Activated T-helper 1 cell treated with anti-CD3 and anti-CD28 coated beads, Interleukin-12 subunit alpha, Interleukin-12 subunit beta, Interleukin-2, Interleukin-4 antibody, amounts not matched to agents 30 ng/mL and 10 ng/mL and 1 ng/mL, durations not matched to agents 14 hours and 24 hours and 36 hours (primary cell): ENCODE data around the gene PPY. TPM values are rescaled to one million over a fixed set of nuclear protein-coding genes. Genes with fewer than 3 reads are reported as not detected.
"Not testable (repeated sequence)": the region's sequence is repeated elsewhere in the genome, so short reads cannot be mapped to it uniquely, and the experiment has no call there.

Experiments
- DNase-seq: peaks from one replicate; pipeline ENCODE4 v3.0.0; 2021; ENCODE audit warnings: low spot score
- H3K27ac Mint-ChIP-seq: one replicate; pipeline ENCODE4 v1.8.0; 2021; ENCODE audit warnings: mild to moderate bottlenecking, mixed read lengths
- H3K27me3 Mint-ChIP-seq: one replicate; pipeline ENCODE4 v1.8.0; 2022; ENCODE audit warnings: mild to moderate bottlenecking, moderate library complexity, mixed read lengths; ENCODE audit not compliant: insufficient read depth
- H3K36me3 Mint-ChIP-seq: one replicate; pipeline ENCODE4 v1.8.0; 2021; ENCODE audit warnings: low read depth, mixed read lengths
- H3K4me1 Mint-ChIP-seq: one replicate; pipeline ENCODE4 v1.8.0; 2021; ENCODE audit warnings: low read depth, mixed read lengths
- H3K4me3 Mint-ChIP-seq: one replicate; pipeline ENCODE4 v1.8.0; 2021; ENCODE audit warnings: mild to moderate bottlenecking, moderate library complexity, mixed read lengths
- H3K9me3 Mint-ChIP-seq: one replicate; pipeline ENCODE4 v1.8.0; 2021; ENCODE audit warnings: mixed read lengths
- intact Hi-C: fragments of 100-400 bp; cut with micrococcal nuclease; formaldehyde crosslinking; loops from one replicate; pipeline ENCODE4 v1.15.1; 2024
- total RNA-seq: library from RNA; stranded (reverse); gene quantifications from 2 replicates; pipeline ENCODE4 v1.2.3, GENCODE V29; 2022

The PPY gene
- total RNA-seq, 1 donor from 2014 or later, result not detected

DNA sequence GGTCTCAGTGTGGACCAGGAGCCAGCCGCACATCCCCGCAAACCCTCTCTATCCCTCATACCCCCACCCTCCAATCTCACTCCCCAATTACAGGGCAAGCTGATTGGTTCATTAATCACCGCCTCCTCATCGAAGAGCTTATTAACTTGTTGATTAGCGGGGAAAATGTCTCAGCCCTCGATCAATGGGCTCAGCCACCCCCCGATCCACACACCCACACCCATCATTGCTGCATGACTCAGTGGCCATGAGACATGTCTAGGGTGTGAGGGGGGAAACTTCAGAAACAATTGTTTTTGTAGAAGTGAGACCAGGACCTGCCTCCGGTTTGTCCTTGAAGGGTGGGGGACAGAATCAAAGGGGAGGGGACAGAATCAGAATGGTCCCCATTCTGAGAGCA, 13.9 kb upstream of the PPY start:
- Mint-ChIP-seq H3K27me3 (peaks cover 27% of the 10 kb centered on the region), H3K4me3 (no peak overlapping the region), H3K9me3 (no peaks in the 10 kb centered on the region), H3K4me1 (no peaks in the 10 kb centered on the region), H3K27ac (no peak overlapping the region), H3K36me3 (no peaks in the 10 kb centered on the region)
- DNase-seq, result no peak
- intact Hi-C loops, result no loop called here

- no peak within 1 kb of the TSS for H3K27ac Mint-ChIP-seq
- no peaks in the 10 kb centered on the region for H3K36me3 Mint-ChIP-seq
- no peak within 1 kb of the TSS for H3K4me3 Mint-ChIP-seq
- intact Hi-C loops, result no loop called here
- no peak for DNase-seq
- no peaks in the 10 kb centered on the region for H3K9me3 Mint-ChIP-seq
- H3K4me1 Mint-ChIP-seq, result no peaks in the 10 kb centered on the region
- H3K27me3 Mint-ChIP-seq, result peaks cover 32% of the 10 kb centered on the region
Measured at GRCh38 chr17:43953746-43954145, 11.5 kb upstream of the PPY start, which contains the start of gene PYY. Gene PYY, minus strand, starts transcription at chr17:43953940. Its CDS starts 457 bp downstream, at chr17:43953483.

GRCh38 chr17:43952724-43953666, 10.7 kb upstream of the PPY start:
- Mint-ChIP-seq H3K27ac (no peak overlapping the region), H3K36me3 (no peaks in the 10 kb centered on the region), H3K4me3 (no peak overlapping the region), H3K4me1 (no peaks in the 10 kb centered on the region), H3K27me3 (peaks cover 32% of the 10 kb centered on the region), H3K9me3 (no peaks in the 10 kb centered on the region)
- no peak for DNase-seq
- intact Hi-C loops, result no loop called here

DNA sequence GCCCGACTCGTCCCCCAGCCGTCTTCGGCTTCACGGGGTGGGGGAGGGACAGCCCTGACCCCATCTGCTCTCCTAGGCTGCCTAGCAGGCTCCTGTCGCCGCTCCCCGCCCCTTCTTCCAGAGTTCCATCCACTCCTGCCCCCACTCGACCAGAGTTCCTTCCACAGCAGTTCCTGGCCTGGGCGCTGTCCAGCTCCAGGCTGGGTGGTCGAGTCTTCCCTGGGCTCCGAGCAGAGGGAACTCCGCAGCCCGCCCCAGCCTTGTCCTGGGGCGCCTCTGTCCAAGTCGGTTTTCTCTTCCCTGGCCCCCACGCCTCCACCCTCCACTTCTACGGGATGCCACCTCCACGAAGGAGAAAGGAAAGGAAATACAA, 10.1 kb upstream of the PPY start:
- Mint-ChIP-seq H3K36me3 (no peaks in the 10 kb centered on the region), H3K4me1 (no peaks in the 10 kb centered on the region), H3K27ac (no peak overlapping the region), H3K9me3 (no peaks in the 10 kb centered on the region), H3K27me3 (peaks cover 36% of the 10 kb centered on the region), H3K4me3 (no peak overlapping the region)
- intact Hi-C loops, result no loop called here
- DNase-seq, result no peak

- Mint-ChIP-seq H3K27ac (no peak overlapping the region), H3K27me3 (peaks cover 36% of the 10 kb centered on the region), H3K36me3 (no peaks in the 10 kb centered on the region), H3K4me3 (no peak overlapping the region), H3K9me3 (no peaks in the 10 kb centered on the region), H3K4me1 (no peaks in the 10 kb centered on the region)
- no peak for DNase-seq
- intact Hi-C loops, result no loop called here
Measured at GRCh38 chr17:43951750-43952149, 9.5 kb upstream of the PPY start.

DNA sequence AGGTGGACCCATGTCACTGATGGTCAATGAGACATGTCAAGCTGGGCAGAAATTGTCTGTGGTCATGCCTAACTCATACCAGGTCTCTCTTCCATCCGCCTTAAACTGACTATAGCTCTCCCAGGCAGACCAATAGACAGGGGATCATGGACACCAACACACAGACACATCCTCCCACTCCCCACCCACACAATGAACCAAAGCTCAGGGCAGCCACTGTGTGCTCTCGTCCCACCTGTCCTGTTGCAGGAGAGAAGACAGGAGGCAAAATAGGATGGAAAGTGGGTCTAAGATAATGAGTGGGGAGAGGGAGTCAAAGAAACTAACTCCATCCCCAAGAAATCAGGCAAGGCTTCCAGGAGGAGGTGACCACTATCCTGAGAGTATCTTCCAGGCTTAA, 8.3 kb upstream of the PPY start:
- H3K4me1 Mint-ChIP-seq, result peaks cover 7% of the 10 kb centered on the region
- H3K27me3 Mint-ChIP-seq, result peaks cover 36% of the 10 kb centered on the region
- DNase-seq, result no peak
- no peaks in the 10 kb centered on the region for H3K36me3 Mint-ChIP-seq
- H3K9me3 Mint-ChIP-seq, result no peaks in the 10 kb centered on the region
- intact Hi-C loops, result no loop called here
- H3K27ac Mint-ChIP-seq, result no peak overlapping the region
- H3K4me3 Mint-ChIP-seq, result no peak overlapping the region

GRCh38 chr17:43949781-43950180, 7.5 kb upstream of the PPY start:
- no peak overlapping the region for H3K27ac Mint-ChIP-seq
- no peak overlapping the region for H3K4me3 Mint-ChIP-seq
- intact Hi-C loops, result no loop called here
- H3K27me3 Mint-ChIP-seq, result peaks cover 35% of the 10 kb centered on the region
- H3K9me3 Mint-ChIP-seq, result no peaks in the 10 kb centered on the region
- no peak for DNase-seq
- peaks cover 9% of the 10 kb centered on the region for H3K4me1 Mint-ChIP-seq
- H3K36me3 Mint-ChIP-seq, result no peaks in the 10 kb centered on the region

GRCh38 chr17:43946781-43947180, 4.5 kb upstream of the PPY start:
- intact Hi-C loops, result no loop called here
- H3K27ac Mint-ChIP-seq, result no peak overlapping the region
- DNase-seq, result no peak
- peaks cover 18% of the 10 kb centered on the region for H3K4me1 Mint-ChIP-seq
- no peaks in the 10 kb centered on the region for H3K36me3 Mint-ChIP-seq
- H3K4me3 Mint-ChIP-seq, result no peak overlapping the region
- peaks cover 19% of the 10 kb centered on the region for H3K27me3 Mint-ChIP-seq
- no peaks in the 10 kb centered on the region for H3K9me3 Mint-ChIP-seq

DNA sequence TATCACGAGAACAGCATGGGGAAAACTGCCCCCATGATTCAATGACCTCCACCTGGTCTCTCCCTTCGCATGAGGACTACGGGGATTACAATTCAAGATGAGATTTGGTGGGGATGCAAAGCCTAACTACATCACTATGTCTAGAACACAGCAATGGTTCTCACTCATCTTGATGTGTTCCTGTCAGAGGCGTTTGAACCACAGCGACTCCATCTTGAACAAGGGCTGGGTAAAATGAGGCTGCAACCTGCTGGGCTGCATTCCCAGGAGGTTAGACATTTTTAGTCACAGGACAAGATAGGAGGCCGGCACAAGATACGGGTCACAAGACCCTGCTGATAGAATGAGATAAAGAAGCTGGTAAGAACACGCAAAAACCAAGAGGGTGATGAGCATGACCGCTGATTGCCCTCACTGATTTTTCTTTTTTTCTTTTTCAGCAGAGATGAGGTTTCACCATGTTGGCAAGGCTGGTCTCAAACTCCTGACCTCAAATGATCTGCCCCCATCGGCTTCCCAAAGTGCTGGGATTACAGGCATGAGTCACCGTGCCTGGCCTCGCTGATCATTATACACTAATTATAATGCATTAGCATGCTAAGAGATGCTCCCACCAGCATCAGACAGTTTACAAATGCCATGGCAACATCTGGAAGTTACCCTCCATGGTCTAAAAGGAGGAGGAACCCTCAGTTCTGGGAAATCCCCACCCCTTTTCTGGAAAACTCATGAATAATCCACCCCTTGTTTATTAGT, 3.0 kb upstream of the PPY start:
- peaks cover 18% of the 10 kb centered on the region for H3K4me1 Mint-ChIP-seq
- no peaks in the 10 kb centered on the region for H3K36me3 Mint-ChIP-seq
- peaks cover 6% of the 10 kb centered on the region for H3K27me3 Mint-ChIP-seq
- H3K4me3 Mint-ChIP-seq, result no peak overlapping the region
- no peak for DNase-seq
- intact Hi-C loops, result no loop called here
- H3K27ac Mint-ChIP-seq, result no peak overlapping the region
- no peaks in the 10 kb centered on the region for H3K9me3 Mint-ChIP-seq

DNA sequence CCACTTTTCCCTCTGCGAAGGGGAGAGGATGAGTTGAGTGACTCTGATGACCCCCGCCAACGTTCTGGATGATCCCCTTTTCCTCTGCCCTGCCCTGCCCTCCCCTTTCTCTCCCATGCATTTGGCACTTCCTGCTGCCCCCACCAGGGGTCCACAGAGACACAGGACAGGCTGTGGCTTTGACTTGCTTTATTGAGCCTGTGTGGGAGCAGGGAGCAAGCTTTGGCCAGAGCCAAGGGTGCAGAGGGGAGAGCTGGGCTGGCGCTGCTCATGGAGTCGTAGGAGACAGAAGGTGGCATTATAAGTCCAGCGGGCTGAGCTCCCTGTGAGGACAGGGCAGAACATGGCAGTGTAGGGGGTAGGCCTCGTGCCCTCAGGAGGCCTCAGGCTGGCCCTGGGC, 1.6 kb downstream of the PPY start:
- Mint-ChIP-seq H3K4me1 (peaks cover 12% of the 10 kb centered on the region), H3K27me3 (peaks cover 17% of the 10 kb centered on the region), H3K36me3 (no peaks in the 10 kb centered on the region), H3K4me3 (no peak overlapping the region), H3K9me3 (no peaks in the 10 kb centered on the region), H3K27ac (no peak overlapping the region)
- intact Hi-C loops, result no loop called here
- DNase-seq, result peak; percentile 4

DNA sequence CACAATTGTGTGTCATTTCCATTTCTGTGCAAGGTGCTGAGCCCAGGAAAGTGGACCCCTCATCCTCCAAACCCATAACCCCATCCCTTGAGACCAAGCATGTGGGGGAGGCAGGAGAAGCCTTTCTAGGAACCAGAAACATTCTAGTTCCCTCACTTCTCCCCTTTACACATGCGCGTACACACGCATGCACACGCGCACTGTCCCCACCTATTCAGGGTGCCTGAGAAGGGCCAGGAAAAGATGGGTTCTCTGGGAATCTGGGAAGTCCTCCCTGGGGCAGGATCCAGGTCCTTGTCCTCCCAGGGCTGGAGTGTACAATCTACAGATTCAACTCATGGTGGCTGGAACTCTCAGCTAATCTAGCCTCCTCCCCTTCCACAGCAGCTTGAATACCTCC, 2.4 kb downstream of the PPY start:
- intact Hi-C loops, result no loop called here
- Mint-ChIP-seq H3K36me3 (no peaks in the 10 kb centered on the region), H3K4me3 (no peak overlapping the region), H3K27me3 (peaks cover 18% of the 10 kb centered on the region), H3K4me1 (peaks cover 10% of the 10 kb centered on the region), H3K27ac (no peak overlapping the region), H3K9me3 (no peaks in the 10 kb centered on the region)
- DNase-seq, result no peak

DNA sequence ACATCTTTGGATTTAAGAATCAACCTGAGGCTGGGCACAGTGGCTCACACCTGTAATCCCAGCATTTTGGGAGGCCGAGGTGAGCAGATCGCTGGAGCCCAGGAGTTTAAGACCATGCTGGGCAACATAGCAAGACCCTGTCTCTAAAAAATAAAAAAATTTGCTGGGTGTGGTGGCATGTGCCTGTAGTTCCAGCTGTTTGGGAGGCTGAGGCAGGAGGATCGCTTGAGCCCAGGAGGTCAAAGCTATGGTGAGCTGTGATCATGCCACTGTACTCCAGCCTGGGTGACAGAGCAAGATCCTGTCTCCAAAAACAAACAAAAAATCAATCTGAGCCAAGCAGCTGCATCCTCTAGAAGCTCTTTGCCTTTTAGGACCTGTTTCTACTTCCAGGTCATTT, 2.8 kb downstream of the PPY start:
- intact Hi-C loops, H3K4me3 Mint-ChIP-seq, DNase-seq, H3K27ac Mint-ChIP-seq, H3K4me1 Mint-ChIP-seq, H3K36me3 Mint-ChIP-seq, H3K9me3 Mint-ChIP-seq: not testable (repeated sequence)
- peaks cover 22% of the 10 kb centered on the region for H3K27me3 Mint-ChIP-seq

DNA sequence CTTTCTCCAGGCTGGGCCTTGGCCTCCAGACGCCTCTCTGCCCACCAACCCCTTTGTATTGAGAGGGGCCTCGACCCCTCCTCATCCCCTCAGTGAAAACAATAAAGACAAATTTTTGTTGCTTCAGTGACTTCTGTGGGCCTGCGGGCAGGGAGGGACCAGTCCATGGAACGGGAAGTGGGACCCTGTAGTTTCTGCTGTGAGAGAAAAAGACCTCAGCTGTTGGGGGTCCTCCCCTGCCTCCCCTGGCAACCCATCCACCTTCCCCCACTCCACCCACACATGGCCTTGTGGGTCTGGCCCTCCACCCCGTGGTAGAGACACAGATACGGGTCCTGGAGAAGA, 3.5 kb downstream of the PPY start:
- intact Hi-C loops, result no loop called here
- H3K36me3 Mint-ChIP-seq, result no peaks in the 10 kb centered on the region
- DNase-seq, result no peak
- H3K27ac Mint-ChIP-seq, result no peak overlapping the region
- peaks cover 3% of the 10 kb centered on the region for H3K4me1 Mint-ChIP-seq
- peaks cover 22% of the 10 kb centered on the region for H3K27me3 Mint-ChIP-seq
- no peaks in the 10 kb centered on the region for H3K9me3 Mint-ChIP-seq
- no peak overlapping the region for H3K4me3 Mint-ChIP-seq
